Heart left ventricle (tissue), 16 donors: ENCODE results near the gene ITGB5. TPM values are rescaled to one million over a fixed set of nuclear protein-coding genes. Genes with fewer than 3 reads are reported as not detected.

ENCODE experiments used
- ATAC-seq, 4 donors: fragments of 200-7000 bp; cut with Tn5 transposase; one replicate each; pipeline ENCODE4 v1.9.1; 2020 to 2022; ENCODE audit warnings: moderate library complexity in 4 of 4, mild to moderate bottlenecking in 3 of 4, moderate number of reproducible peaks in 1 of 4
- DNase-seq, 5 donors: peaks; one replicate each; pipeline ENCODE4 v3.0.0-alpha.2; 2020
- H3K27ac ChIP-seq, 12 donors: fragments of 200-600 bp; sonication (generic) in 4 of 12; one replicate each; pipeline versions ENCODE4 v1.5.0 to v1.8.0; 2016 to 2022; ENCODE audit warnings: mild to moderate bottlenecking in 2 of 12
- H3K27me3 ChIP-seq, 9 donors: fragments of 200-600 bp; sonication (generic) in 2 of 9; one replicate each; pipeline versions ENCODE4 v1.5.1 to v1.8.0; 2016 to 2022; ENCODE audit warnings: mild to moderate bottlenecking in 3 of 9
- H3K36me3 ChIP-seq, 9 donors: fragments of 200-600 bp; sonication (generic) in 2 of 9; one replicate each; pipeline versions ENCODE4 v1.5.0 to v1.8.0; 2018 to 2022; ENCODE audit warnings: mild to moderate bottlenecking in 2 of 9
- H3K4me1 ChIP-seq, 12 donors: fragments of 200-600 bp; sonication (generic) in 4 of 12; one replicate each; pipeline versions ENCODE4 v1.5.0 to v1.8.0; 2016 to 2022; ENCODE audit warnings: mild to moderate bottlenecking in 3 of 12
- H3K4me3 ChIP-seq, 12 donors: fragments of 200-600 bp; sonication (generic) in 4 of 12; one replicate each; pipeline versions ENCODE4 v1.5.0 to v1.8.0; 2017 to 2022; ENCODE audit warnings: mild to moderate bottlenecking in 9 of 12, moderate library complexity in 4 of 12
- H3K9me3 ChIP-seq, 12 donors: fragments of 200-600 bp; sonication (generic) in 4 of 12; one replicate each; pipeline versions ENCODE4 v1.5.0 to v1.8.0; 2016 to 2022; ENCODE audit warnings: mild to moderate bottlenecking in 1 of 12
- CTCF ChIP-seq, 12 donors: fragments of 200-600 bp; sonication (generic) in 4 of 12; IDR thresholded peaks; one replicate each; pipeline versions ENCODE4 v1.5.0 to v1.8.0; 2018 to 2022; ENCODE audit warnings: antibody characterized with exemption in 12 of 12, mild to moderate bottlenecking in 5 of 12
- POLR2A ChIP-seq, 2 donors: fragments of 450-650 bp; IDR thresholded peaks; one replicate each; pipeline ENCODE4 v1.6.1; 2017; ENCODE audit warnings: antibody characterized with exemption in 2 of 2, mild to moderate bottlenecking in 2 of 2, moderate library complexity in 2 of 2
- whole genome bisulfite sequencing, 4 donors: extraction: QIAGEN DNeasy Blood & Tissue Kit in 2 of 4; methylation state at CpG; one replicate each; pipeline versions ENCODE4 v1.1.5 to v1.1.7; 2013 to 2018; 5-methylcytosine and 5-hydroxymethylcytosine counted together
- intact Hi-C, 10 donors: fragments of 100-400 bp; cut with DNase I; formaldehyde crosslinking; loops; one replicate each; pipeline versions ENCODE4 v1.11.1 to v1.14.2; 2022
- polyA plus RNA-seq, 2 donors: library from polyadenylated mRNA; stranded (reverse); fragments of 200-250 nt; gene quantifications; one replicate each; pipeline ENCODE4 v1.2.3, GENCODE V29; 2013
- total RNA-seq, 9 donors: library from RNA; depleted of rRNA in 2 of 9; stranded (reverse); fragments of >200 nt in 2 of 9; fragmentation: NEBNext Ultra II Directional in 3 of 9; extraction: Animal tissue kit (Norgen Biotek cat#: 25700) in 3 of 9; gene quantifications; one replicate each; pipeline versions ENCODE4 v1.1.0 to v1.2.4, GENCODE V29; 2016 to 2023
- donor health status: ischemic (EF 13 %, LVEDD 7.1; RV severe dilation, severe dysfunction).
- donor health status: healthy with polysubstance abuse.
- donor health status: DM: no; HTN: yes; CAD: no.
- donor health status: DM: no; HTN: no; CAD: no.
- donor health status: ischemic (EF 25% LVEDD 6.9; RV normal size, moderate dysfunction).
- donor health status: ischemic (EF 25% LVEDD 5.7; RV mildly dilated, moderate dysfunction).
- donor health status: healthy.
- donor health status: DM: yes; HTN: yes; CAD: no.
- donor health status: ischemic (EF 35%, LVEDD 5.7; RV mildly dilated, moderate dysfunction).
- donor health status: nonischemic (EF 11% LVEDD 7.7; RV severe dilation, severe dysfunction).
- donor health status: DM: yes; HTN: yes; CAD: no.
- donor health status: PGD.
- donor health status: ischemic (EF 29% LVEDD 5.4; RV normal size, mild dysfunction).
- donor health status: nonischemic (EF 23%, LVEDD 6.1; RV moderate dilation, normal function).

ITGB5 gene
- total and polyA plus RNA-seq, 11 donors = 23.1 to 223 (median 118) TPM

GRCh38 chr3:124934577-124934976, 47.4 kb upstream of the ITGB5 start, which contains the start of gene MUC13:
MUC13 (minus strand) TSS chr3:124934751; CDS start chr3:124934712, 39 bp downstream.
- H3K9me3 ChIP-seq = peaks cover 0 to 4% (median 0%) of the 10 kb centered on the region in 12 donors
- H3K4me3 ChIP-seq = no peak within 1 kb of the TSS
- no peak within 1 kb of the TSS for H3K27ac ChIP-seq
- H3K27me3 ChIP-seq = peaks cover 0 to 5% (median 0%) of the 10 kb centered on the region in 9 donors
- ATAC-seq (no peak), DNase-seq (no peak)
- no peak for TF ChIP-seq POLR2A (IDR thresholded peaks at IDR 0.05)
- TF ChIP-seq CTCF (IDR thresholded peaks at IDR 0.05) = no peak
- intact Hi-C loops = loop anchor here in 3 of 10 donors (5.0 to 10.0 kb wide), 3 partner anchors 228 to 650 kb away; no protein-coding TSS in a partner anchor
- H3K36me3 ChIP-seq = no peaks in the 10 kb centered on the region
- peaks cover 0 to under 1% (median 0%) of the 10 kb centered on the region in 12 donors for H3K4me1 ChIP-seq
- WGBS, 4 donors = 83 to 94% (median 91%) methylated on average over 5 of the region's 5 CpGs

GRCh38 chr3:124928333-124929202, 41.4 kb upstream of the ITGB5 start:
- TF ChIP-seq CTCF (IDR thresholded peaks at IDR 0.05) (peak; percentile 61 to 87 (median 75)), POLR2A (IDR thresholded peaks at IDR 0.05) (no peak)
- H3K4me1 ChIP-seq = peaks cover 0 to 11% (median 0%) of the 10 kb centered on the region in 12 donors
- no peak overlapping the region for H3K27ac ChIP-seq
- DNase-seq (peak; percentile 50 to 79 (median 60)), ATAC-seq (peak in 2 of 4 donors; percentile 68 to 76)
- no peak overlapping the region for H3K4me3 ChIP-seq
- intact Hi-C loops = loop anchor here (1.0 to 10.0 kb wide), 14 partner anchors 54 to 659 kb away; no protein-coding TSS in a partner anchor
- no peaks in the 10 kb centered on the region for H3K9me3 ChIP-seq
- WGBS, 4 donors = 20 to 29% (median 26%) methylated on average over 4 of the region's 4 CpGs
- H3K36me3 ChIP-seq = no peaks in the 10 kb centered on the region
- H3K27me3 ChIP-seq = no peaks in the 10 kb centered on the region

- Histone ChIP-seq H3K4me1 (peaks cover 0 to 11% (median 0%) of the 10 kb centered on the region in 12 donors), H3K36me3 (no peaks in the 10 kb centered on the region), H3K4me3 (no peak overlapping the region), H3K27ac (no peak overlapping the region), H3K9me3 (no peaks in the 10 kb centered on the region), H3K27me3 (no peaks in the 10 kb centered on the region)
- intact Hi-C loops = loop anchor here (1.0 to 10.0 kb wide), 14 partner anchors 55 to 660 kb away; no protein-coding TSS in a partner anchor
- DNase-seq (no peak), ATAC-seq (no peak)
- TF ChIP-seq POLR2A (IDR thresholded peaks at IDR 0.05) (no peak), CTCF (IDR thresholded peaks at IDR 0.05) (no peak)
- WGBS, 4 donors = 92 to 96% (median 95%) methylated on average over 2 of the region's 2 CpGs
Observed at GRCh38 chr3:124927574-124928045, 40.4 kb upstream of the ITGB5 start.
